GM19035 (cell line): ENCODE measurements around the gene GMPPB.

ENCODE experiments used
- ATAC-seq: cut with Tn5 transposase; IDR thresholded peaks from one replicate; pipeline ENCODE4 v1.9.1; 2021; ENCODE audit not compliant: unreplicated experiment

GMPPB gene

DNA sequence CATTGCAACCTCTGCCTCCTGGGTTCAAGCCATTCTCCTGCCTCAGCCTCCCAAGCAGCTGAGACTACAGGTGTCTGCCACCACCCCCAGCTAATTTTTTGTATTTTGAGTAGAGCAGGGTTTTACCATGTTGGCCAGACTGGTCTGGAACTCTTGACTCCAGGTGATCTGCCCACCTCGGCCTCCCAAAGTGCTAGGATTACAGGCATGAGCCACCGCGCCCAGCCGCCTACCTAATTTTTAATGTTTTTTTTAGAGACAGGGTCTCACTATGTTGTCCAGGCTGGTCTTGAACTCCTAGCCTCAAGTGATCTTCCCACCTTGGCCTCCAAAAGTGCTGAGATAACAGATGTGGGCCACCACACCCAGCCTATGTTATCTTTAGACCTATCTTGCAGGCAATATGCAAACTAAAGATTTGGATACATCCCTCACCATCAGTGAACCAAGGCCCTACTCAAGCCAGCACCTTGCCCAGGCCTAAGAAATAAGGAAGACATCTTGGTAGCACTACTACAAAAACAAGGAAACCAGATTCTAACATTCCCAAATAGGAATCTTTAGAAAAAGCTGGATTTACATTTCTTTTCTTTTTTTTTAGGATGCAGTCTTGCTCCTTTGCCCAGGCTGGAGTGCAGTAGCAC is 6.3 kb upstream of the GMPPB start:
- no peak for ATAC-seq

DNA sequence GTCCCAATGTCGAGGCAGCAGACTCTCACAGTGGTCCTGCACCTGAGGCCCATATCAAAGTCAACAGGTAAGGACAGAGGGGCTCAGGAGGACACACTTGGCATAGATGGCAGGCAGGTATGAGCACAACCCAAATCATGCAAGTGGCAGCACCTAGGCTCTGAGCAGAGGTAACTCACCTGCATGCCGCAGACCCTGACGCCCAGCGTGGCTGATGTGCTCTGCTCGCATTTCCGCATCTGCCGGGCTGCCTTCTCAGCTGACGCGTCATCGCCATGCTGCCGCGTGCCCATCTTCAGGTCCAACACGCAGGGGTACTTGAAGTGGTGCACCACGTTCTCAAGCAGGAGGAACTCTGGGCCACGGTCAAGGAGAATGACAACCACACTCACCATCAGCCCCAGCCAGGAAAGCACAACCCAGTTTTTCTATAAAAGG is 4.2 kb upstream of the GMPPB start:
- ATAC-seq = no peak

DNA sequence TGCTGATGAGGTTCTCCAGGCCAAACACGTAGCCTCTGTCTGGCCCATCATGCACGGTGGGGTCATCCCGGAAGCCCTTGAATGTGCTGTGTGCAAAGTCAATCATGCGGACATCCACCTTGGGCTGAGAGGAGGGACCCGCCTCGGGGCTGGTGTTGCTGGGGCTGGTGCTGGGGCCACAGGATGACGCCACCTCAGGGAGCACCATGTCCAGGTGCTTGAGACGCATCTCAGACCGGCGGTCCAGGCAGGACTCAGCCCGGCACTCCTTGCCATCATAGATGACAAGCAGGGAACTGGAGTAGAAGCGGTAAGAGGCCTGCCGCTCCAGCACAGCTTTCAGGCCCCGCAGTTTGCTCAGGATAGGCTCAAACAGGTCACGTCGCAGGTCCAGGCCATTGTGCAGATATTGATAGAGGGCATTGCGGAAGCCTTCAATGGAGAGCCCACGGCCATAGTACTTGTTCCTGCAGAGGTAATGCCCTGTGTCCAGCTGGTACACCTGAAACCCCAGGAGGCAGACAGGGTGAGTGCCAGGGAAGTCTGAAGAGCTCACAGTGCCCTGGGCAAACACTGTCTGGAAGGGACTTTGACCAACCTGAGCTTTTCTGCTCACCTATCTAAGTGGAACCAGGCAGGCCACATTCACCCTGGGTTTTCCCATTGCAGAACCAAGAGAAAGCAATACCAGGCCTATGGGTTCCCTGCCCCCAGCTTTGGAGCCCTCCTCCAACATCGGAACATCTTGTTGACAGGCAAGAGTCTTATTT is 3.6 kb upstream of the GMPPB start:
- no peak for ATAC-seq

DNA sequence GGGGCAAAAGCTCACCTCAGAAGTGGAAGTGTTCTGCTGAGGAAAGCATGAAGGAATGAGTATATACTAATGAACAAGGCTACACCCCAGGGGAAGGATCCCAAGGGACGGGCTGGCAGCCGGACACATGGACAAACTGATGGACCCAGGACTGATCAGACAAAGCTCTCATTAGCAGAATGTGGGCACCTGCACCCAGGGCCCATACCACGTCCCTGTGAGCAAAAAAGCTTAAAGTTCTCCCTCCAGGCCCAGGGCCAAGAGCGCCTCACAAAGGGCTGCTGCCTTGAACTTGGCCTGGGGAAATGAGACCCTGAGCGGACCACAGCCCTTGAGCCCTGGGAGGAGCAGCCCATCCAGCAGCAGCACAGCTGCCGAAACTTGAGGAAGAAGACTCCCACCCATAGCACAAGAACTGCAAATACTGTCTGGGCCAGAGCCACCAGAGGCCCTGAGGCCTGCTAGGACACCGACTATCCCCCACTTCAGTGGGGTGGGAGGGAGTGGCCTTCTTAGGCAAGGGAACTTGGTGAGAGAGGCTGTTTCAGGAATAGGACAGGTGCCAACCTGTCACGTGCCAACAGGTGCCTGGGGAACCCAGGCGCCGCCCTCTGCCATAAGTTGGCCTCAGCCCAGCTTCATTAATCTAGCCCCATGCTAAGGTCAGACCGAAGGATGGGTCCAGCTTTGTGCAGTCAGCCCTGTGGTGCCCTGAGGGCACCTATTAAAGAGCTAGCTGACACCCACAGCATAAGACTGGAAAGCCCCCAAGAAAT is 2.3 kb upstream of the GMPPB start:
- ATAC-seq = no peak

DNA sequence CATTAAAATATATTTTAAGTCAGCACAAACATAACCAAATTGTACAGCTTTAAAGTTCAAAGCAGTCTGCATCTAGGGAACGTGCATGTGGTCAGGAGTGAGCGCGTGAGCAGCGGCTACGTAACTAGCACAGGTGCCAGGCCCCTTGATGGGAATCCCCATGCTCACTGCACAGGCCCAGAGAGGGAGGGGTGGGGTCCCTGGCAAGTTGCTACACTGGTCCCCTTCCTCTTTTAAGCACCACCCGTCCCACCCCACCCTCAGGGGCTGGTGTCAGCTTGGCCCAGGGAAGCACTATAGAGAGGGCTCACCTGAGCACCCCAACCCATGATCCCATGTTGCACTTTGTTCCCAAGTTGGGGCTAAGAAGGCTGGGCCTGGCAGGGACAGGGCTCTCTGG is 835 bp upstream of the GMPPB start:
- no peak for ATAC-seq

DNA sequence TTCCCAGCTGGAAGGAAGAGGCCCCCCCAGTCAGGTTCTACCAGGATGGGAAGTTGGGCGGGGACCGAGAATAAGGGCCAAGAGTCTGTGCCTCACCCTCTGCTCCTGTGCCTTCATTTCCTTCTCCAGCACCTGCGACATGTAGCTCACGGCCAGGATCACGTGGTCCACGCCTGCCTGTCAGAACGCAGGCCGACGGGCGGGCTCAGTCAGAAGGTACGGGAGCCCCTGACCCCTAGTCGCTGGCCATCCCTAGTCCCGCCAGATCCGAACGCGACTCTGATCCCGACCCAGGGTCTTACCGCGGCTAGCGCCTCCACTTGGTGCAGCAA is 489 bp downstream of the GMPPB start:
- ATAC-seq = peak; percentile 18

DNA sequence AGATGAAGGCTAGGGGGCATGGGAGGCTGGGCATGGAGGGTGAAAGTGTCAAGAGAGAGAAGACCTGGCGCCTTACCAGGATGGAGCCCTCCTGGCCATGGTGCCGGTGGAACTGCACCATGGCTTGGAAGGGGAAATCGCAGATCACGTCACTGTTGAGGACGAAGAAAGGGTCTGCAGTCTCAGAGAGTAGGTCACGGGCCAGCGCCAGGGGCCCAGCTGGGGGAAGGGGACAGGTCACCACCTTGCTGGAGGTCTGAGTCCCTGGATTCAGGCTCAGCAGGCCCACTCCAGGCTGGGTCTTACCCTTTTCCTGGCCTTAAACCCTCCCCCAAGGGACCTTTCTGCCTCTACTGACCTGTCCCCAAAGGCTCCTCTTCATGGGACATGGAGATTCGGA is 855 bp downstream of the GMPPB start:
- ATAC-seq = no peak

DNA sequence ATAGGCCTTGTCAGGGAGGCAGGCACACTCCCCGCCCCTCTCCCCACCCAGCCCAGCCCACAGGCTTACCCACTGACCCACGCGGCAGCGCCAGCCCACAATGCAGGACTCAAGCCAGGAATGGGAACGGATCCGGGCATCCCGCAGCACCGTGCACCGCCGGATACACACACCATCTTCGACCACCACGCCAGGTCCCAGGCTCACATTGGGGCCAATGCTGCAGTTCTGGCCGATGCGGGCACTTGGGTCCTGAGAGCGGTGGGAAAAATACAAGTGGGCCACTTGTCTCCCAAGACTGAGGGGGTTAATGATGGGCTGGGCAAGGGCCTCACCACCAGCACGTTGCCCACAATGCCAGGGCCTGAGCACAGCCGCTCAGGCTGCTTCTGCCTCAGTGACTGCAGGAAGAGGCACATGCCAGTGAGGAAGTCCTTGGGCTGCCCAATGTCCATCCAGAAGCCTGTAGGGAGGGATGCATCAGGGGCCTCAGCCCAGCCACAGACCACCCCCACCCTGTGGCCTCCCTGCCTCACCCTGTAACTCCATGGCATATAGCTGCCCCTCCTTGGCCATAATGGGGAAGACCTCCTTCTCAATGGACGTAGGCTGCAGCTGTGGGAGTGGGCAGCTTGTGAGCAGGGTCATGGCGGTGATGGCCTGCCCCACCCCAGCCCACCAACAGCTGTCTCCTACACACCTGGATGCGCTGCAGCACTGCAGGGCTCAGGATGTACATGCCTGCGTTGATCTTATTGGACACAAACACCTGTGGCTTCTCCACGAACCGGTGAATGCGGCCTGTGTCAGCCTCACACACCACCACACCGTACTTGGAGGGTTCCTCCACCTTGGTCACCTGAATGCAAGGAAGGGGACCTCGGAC is 1.6 kb downstream of the GMPPB start:
- ATAC-seq = no peak

DNA sequence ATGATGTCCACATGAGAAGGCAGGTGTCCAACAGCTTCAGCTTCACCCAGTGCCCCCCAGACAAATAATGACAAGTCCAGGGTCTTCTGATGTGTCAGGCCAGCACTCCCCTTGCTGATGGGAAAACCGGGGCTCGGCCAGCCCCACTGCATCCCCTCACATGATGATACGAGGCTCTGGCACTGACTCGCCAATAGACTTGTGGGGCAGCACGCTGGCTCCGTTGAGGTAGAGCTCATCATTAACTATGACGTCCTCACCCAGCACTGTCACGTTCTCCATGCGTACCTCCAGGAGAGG is 2.2 kb downstream of the GMPPB start:
- ATAC-seq = no peak

DNA sequence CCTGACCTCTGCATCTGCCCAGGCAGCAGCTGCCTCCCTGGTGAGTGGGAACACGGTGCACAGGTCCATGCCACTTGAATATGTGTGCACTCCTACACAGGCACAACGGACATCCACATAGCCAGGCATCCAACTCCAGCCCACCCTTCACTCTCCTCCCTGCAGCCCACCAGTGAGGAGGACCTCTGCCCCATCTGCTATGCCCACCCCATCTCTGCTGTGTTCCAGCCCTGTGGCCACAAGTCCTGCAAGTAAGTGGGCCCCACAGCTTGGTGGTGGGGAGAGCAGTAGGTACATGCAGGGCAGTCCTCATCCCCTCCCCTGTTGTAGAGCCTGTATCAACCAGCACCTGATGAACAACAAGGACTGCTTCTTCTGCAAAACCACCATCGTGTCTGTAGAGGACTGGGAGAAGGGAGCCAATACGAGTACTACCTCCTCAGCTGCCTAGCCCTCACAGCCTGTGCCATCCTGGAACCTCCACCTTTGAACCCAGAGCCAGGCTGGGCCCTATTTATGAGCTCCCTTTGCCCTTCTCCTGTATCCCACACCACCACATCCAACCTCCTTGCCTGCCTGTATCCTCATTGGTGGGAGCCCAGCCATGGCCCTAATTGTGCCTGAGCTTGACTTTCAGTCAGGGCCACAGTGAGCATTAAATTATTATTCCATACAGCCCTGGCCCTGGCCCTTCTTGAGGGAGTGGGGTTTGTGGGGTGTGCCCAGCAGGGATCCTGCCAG is 2.7 kb downstream of the GMPPB start:
- ATAC-seq = no peak

DNA sequence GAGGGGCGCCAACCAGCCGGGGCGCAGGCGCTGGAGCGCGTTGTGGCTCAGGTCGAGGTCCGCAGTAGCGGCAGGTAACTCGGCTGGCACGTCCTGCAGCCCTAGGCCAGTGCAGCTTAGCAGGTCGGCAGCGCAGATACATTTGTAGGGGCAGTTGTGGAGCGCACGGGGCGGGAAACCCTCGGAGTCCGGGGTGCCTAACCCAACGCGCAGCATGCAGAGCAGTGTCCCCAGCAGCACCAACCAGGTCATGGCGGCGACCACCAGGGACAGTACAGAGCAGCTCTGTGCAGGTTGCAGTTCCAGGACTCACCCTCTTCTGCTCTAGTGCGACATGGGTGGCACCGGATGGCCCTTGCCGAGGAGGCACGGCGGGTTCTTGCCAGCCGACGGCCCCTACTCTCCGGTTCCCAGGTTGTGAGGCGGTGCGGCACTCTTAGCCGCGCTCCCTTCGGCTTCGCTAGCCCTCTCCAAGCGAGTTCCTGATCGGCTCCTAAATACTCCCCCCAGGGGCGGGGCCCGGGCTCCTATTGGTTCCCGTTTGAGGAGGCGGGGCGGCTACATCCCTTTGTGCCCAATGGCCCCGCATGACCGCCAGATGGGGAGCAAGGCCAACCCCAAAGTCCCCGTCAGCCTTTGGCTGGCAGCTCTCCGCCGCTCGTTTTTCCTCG is 4.4 kb downstream of the GMPPB start, which contains the start of gene AMIGO3:
TSS of gene AMIGO3 (minus strand) at position 471 of the 671 bp plus-strand sequence. CDS start at position 252, 219 bp downstream.
- ATAC-seq = peak; percentile 41

DNA sequence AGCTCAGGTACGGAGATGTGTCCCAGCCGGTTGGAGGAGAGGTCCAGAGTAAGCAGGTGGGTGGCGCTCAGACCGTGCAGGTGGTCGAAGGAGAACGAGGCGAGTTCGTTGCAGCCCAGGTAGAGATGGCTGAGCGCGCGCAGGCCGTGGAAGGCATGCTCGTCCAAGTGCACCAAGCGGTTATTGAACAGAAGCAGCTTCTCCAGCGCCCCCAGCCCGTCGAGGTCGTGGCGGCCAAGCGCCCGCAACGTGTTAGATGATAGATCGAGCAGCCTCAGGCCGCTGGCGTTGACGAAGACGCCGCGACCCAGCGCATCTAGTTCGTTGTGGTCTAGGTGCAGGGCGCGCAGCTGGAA is 4.9 kb downstream of the GMPPB start:
- no peak for ATAC-seq

DNA sequence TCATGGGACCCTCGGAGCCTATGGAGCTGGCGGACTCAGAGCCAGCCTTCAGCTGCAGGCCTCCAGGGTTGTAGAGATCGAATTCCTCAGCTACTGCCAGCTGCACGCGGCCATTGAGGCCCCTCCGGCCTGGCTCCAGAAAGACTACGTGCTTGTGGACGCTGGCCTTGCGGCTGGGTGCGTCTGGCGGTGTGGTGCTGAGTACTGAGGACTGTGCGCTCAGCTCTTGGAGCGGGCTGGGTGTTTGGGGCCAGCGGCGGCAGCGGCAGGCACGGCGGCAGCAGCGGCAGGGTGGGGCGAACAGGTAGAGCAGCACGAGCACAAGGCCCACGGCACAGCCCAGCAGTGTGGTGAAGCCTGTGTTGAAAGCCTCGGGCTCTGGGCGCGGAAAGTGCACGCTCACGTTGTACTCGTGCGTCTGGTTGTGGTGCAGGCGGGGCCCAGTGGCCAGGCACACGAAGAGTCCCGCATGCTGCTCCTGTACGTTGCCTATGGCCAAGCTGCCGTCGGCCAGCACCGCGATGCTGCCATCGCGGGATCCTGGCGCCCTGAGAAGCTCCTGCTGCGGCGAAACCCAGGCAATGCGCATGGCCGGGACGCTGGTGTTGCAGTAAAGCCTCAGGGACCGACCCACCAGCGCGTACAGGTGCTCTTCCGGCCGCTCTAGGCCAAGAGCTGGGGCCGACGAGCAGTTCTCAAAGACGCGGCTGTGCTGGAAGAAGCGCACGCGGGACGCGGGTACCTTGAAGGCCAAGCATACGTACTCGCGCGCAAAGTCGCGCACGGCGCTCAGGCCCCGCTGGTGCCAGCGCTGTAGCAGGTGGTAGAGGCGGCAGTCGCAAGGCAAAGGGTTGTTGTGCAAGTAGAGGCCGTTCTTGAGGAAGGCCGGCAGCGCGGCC is 5.5 kb downstream of the GMPPB start:
- ATAC-seq = no peak

DNA sequence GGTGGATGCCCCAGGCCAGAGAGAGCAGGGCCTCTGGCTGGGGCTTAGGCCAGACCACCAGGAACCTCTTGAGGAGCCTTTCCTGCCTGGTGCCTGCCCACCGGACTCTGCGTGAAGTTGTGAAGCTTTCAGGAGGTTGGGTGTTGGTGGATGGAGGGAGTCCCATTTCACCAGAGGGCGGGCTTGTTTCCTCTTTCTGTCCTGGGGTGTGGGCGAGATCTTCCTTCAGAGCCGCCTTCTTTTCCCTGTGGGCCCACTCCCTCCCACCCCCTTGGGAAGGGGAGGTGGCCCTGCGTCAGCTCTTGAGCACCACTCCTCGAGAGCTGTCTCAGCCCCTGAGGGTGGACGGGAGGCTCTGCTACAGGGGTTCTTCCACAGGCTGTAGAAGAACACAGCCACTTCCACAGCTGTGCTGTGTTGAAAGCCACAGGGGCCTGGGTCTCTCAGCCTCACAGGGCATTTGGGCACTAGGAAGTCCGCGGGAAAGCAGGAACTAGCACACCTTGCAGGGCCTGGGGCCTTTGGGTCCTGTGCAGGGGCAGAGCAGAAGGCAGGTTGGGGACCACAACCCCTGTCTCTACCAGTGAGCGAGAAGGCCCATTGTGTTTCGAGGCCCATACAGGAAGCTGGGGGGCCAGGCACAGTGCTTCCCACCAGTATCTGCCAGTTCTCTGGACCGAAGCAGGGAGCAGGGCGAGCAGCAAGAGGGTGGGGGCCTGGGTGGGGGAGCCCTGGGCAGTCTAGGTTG is 6.4 kb downstream of the GMPPB start:
- no peak for ATAC-seq

DNA sequence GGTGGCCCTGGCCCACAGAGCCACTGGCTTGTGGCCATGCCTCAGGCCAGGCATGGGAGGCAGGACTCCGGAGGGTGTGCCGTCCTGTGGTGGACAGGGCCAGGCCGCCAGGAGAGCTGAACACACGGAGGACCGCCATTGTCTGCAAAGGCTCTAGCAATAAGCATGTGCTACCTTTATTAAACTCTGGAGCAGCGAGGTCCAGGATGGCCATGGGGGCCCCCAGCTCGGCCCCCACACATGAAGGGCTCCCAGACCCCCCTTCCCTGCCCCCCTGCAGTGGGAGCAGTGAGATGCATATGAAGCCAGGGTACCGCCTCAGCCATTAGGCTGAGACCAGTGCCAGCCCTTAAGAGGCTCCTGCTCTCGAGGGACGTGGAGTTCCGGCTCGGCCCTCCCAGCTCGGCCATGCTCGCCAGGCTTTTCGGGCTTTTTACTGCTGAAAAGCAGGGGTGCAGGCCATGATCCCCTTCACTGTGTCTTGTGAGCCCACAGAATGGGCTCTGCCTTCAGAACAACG is 7.0 kb downstream of the GMPPB start:
- ATAC-seq = no peak

DNA sequence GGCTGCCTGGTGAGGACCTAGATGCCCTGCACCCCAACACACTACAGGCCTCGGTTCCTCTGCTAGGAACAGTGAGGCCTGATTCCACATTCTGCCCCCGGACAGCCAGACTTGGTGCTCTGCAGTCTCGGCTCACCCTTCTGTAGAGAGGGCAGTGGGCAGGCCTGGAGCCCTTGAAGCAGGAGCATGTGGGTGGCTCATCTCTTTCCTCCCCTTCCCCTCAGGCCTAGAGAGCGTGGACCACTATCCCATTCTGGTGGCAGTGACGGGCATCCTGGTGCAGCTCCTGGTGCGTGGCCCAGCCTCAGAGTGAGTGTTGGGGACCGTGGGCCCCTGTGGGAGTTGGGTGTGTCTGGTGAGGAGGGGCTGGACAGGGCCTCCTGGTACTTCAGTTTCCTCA is 7.6 kb downstream of the GMPPB start:
- ATAC-seq = no peak

DNA sequence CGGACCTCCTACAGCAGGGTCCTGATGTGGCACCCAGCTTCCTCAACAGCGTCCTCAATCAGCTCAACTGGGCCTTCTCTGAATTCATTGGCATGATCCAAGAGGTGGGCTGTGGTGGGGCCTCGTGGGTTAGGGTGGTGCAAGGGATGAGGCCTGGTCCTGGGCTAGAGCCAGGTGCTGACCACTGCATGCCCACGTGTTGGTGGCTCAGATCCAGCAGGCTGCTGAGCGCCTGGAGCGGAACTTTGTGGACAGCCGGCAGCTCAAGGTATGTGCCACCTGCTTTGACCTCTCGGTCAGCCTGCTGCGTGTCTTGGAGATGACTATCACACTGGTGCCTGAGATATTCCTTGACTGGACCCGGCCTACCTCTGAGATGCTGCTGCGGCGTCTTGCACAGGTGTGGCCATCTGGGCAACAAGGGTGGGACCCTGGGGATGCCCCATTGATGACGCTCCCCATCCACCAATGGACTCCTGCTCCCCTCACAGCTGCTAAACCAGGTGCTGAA is 8.1 kb downstream of the GMPPB start:
- no peak for ATAC-seq
